GM21528 (cell line): ENCODE results near the gene CDYL.

Source experiments
- ATAC-seq: cut with Tn5 transposase; IDR thresholded peaks from one replicate; pipeline ENCODE4 v1.9.1; 2021; ENCODE audit warnings: mild to moderate bottlenecking, moderate library complexity; ENCODE audit not compliant: unreplicated experiment, low FRiP score

The CDYL gene

GRCh38 chr6:4773181-4773580 is 3.0 kb upstream of the CDYL start:
- ATAC-seq = no peak

- no peak for ATAC-seq
Measured at GRCh38 chr6:4774296-4774695, 1.9 kb upstream of the CDYL start.

- ATAC-seq = no peak
Measured at GRCh38 chr6:4774715-4775493, 1.3 kb upstream of the CDYL start.

GRCh38 chr6:4775494-4776130 is 592 bp upstream of the CDYL start:
- peak; percentile 45 for ATAC-seq

DNA sequence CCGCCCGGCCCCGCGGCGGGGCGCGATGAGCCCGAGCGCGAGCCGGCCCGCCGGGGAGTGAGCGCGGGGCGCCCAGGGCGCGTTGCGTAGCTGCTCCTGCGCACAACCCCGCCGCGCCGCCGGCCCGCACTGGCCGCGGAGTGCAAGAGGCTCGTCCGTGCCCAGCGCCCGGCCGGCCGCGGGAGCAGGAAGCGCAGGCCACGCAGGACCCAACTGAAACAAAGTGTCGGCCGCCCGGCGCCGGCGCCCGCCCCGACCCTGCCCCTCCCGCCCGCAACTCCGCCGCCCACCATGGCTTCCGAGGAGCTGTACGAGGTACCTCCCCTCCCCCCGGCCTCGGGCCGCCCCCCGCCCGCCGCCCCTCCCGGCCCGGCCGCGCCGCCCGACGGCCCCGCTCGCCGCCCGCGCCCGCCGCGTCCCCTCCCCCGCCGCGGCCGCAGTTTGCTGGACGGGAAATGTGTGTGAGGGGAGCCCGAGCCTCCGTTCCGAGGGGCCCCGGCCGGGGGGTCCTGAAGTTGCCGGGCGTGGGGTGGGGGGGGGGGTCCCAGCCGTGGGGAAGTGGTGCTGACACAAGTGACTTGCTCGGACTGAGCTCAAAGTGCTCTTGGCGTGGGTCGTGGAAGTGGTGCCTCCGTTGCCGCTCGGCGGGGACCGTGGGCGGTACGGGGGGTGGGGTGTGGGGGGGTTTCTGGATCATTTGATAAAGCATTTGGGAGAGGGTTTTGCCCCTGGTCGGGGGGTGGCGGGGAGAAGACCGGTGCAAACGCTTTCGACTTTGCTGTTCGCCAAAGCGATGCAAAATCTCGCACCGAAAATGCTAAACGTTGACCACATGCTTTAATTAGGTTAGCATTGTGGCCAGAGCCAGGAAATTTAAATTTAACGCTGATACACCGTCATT is 539 bp downstream of the CDYL start:
- ATAC-seq = peak; percentile 16

DNA sequence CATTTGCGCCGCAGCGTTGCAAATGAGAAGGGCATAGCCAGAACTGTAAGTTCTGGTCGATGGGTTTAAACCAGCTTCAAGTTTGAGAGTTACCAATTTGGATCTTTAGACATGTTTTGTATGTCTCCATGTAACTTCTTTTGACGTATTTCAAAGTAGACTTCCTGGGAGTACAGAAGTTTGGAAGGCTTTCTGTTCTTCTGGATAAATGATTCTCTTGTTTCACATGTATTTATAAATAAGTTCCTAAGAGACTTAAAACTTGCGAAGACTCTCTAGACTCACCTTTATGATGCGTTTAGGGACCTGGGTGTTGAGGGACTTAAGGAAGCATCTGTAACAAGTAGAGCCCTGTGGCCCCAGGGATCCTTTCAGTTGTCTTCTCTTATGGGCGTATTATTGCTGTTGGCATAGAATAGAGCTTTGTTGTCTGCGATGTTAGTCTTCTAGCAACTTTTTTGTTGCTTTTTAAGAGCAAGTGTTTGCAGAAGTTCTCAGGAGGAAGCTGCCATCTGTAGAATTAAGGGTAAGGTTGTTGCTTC is 1.3 kb downstream of the CDYL start:
- no peak for ATAC-seq

DNA sequence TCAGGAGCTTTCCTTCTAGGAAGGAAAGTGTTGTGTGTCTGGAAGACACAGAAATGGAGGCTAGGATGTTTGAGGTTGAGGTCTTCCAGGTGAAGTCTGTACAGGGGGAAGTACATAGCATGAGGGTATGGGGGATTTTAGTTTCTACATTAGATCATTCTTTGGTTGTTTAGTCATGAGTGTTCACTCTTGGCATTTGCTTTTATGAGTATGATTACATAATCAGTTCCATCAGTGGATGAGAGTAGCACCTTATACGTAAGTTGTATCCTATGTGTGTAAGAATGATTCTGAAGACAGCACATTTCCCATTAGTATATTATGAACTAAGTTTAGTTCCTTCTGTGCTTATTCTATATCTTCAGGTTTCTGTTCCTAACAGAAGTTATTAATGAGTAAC is 1.9 kb downstream of the CDYL start:
- no peak for ATAC-seq

GRCh38 chr6:4780360-4780812 is 4.2 kb downstream of the CDYL start:
- no peak for ATAC-seq

GRCh38 chr6:4781426-4781825 is 5.2 kb downstream of the CDYL start:
- no peak for ATAC-seq

DNA sequence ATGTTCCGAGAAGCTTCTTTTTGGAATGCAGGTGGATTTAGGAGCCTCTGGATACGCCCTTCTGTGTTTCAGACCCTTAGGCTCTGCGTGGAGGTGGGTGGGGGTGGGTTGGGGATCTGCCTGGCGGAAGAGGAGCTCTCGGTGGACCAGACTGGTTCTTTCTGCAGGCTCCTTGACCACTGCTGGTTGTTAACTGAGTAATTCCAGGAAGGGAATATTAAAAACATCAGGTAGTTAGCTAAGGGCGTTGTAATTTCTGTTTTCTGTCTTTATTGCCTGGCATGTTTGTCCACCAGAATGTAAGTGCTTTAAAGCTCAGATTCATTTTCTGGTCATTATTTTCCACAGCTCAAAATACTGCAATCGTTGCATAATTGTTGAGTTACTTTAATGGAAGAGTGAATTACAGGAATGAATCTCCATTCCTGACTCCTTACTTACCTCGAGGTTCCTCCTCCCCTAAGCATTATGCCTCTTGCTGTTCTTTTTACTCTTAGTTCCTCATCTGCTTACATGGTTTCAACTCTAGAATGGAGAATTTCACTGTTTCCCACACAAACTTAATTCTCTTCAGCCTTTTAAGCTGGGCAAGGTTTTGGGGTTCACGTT is 5.9 kb downstream of the CDYL start:
- ATAC-seq = no peak

DNA sequence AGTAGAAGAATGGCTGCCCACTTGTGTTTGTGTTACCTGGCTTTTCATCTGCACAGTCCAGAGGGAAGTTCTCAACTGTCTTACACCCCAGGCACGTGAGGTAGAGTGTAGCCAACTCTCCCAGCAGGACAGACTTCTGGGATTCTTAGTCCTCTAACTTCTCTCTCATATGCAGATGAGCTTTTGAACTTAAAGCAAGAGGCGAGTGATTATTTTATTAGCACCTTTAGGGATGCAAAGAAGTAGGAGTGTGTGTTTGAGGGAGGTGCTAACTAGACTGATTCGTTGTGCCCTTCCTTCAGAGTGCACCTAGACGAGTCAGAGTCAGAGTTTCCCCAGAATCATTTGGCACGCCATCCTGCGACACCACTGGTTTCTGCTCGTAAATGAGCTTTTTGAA is 10.8 kb downstream of the CDYL start:
- ATAC-seq = no peak

GRCh38 chr6:4788482-4788881 is 12.3 kb downstream of the CDYL start:
- ATAC-seq = no peak

DNA sequence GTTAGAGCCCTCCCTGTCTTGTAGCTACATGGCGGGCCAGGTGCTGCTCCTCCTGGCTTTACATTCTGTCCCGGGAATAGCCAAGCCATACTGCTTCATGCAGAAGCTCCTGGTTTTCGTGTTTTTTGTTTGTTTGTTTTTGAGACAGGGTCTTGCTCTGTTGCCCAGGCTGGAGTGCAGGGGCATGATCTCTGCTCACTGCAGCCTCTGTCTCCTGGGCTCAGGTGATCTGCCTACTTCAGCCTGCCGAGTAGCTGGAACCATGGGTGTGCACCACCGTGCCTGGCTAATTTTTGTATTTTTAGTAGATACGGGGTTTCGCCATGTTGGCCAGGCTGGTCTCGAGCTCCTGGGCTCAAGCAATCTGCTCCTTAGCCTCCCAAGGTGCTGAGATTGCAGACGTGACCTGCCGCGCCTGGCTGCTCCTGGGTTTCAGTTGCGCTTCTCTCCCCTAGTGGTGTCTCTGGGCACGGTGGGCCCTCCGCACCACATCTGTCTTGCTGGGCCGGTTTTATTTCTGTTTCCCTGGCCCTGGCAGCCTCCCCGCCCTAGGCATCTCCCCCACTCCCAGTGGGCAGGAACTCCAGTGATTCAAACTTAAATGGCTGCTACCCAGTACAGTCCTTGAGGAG is 12.9 kb downstream of the CDYL start:
- peak; percentile 95 for ATAC-seq

DNA sequence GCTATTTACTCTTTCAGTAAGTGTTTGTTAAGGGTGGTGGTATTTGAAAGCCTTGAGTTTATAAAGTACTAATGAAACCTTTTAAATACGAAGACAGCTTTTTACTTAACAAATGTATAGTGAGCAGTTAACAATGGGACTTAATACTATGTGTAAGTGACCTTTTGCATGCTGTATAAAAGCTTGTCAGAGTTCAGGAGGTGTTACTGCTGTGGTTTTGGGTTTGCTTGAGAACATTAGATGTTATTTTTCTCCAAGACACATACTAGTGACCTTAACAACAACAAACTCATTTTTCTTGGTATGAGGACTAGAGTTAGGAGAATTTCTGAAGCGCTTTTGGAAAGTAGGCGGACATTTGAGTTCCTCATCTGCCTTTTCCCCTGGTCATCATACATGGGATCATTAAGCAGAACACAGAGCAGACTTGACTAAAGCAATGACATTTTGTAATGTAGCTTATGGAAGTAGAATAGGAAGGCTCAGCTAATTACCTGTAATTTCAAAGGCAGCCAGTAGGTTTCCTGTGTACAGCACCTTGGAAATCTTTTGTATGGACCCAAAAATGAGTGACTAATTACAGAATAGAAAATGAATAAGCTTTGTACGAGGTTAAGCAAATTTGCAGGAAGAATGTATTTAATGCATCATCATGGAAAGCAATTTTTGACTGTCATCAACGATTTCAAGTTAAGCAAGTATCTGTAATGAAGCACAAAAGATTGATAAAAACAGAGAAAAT is 14.1 kb downstream of the CDYL start:
- ATAC-seq = no peak

DNA sequence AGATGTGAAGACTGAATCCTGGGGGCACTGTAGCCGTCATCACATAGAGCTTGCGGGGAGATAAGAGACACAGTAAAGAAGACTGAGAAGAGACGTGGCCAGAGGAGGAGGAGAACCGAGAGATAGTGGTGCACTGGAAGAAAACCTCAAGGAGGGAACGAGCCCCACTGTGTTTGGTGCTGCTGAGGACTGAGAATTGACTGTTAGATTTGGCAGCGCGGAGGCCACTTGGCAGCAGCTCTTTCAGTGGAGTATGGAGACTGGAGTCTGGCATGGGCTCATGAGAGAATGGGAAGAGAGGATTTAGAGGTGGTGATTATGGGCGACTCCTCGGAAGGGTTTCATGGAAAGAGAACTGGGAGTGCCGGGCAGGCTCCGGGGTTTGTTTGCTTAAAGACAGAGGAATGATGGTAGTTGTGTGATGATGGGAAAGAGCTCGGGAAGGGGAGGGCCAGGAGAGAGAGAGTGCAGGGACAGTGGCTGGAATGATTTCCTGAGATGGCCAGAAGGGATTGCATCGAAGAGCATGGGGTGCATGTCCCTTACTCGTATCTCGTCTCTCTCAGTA is 18.0 kb downstream of the CDYL start:
- ATAC-seq = no peak

GRCh38 chr6:4797587-4797986 is 21.4 kb downstream of the CDYL start:
- no peak for ATAC-seq

DNA sequence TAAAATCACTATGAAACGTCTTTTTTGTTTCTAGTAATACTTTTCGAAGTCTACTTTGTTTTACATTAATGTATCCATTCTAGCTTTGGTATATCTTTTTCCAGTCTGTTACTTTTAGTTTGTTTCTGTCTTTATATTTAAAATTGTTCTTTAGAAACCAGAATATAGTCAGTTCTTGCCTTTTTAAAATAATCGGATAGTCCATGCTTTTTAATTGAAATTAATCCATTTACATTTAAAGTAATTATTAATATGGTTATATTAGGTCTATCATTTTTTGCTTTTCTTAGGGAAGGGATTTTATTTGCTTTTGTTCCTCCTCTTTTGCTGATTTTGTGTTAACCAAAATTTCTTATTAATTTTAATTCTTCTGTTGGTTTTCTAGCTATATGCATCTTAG is 23.7 kb downstream of the CDYL start:
- ATAC-seq = no peak

DNA sequence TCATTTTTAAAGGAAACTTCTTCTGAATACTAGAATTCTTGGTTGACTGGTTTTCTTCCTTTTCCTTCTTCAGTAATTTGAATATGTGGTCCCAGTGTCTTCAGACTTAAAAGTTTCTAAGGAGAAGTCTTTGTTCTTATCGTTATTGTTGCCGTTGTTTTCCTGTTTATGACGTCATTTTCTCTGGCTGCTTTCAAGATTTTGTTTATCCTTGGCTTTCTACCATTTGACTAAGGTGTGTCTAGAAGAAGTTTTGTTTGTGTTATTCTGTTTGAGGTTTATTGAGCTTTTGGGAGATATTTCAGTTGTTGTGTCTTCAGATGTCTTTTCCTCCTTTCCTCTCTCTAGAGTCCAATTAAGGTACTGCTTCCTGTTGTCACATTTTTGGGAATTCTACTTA is 24.5 kb downstream of the CDYL start:
- no peak for ATAC-seq

DNA sequence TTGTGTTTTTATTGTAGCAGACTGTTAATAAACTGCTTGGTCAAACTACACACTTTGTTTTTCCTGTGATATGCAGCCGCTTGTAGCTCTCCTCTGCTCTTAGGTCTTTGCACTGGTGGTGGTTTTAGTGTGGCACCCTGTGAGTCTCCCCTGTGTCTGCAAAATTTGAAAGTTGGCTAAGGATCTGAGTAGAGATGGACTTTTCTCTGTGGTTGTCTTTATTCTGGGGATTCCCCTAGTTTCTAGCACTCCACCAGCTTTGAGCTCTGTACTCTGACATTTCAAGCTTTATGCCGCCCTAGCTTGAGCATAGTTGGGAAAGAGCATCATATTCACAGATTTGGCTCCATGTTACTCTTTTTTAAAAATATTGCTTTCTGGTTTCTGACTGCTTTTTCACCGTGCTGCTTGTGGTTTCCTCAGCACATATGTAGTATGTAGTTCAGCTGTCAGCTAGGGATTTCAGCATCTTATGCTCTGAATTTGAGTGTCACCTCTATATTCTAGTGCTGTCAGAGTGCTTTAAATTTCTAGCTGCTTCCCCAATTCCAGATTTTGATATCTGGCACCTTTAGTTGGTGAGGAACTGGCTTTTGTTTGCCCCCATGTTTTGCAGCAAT is 25.4 kb downstream of the CDYL start:
- ATAC-seq = peak; percentile 55
